Tongue (tissue), 2 donors: ENCODE results near the gene OR5B3. TPM values are rescaled to one million over a fixed set of nuclear protein-coding genes. Genes with fewer than 3 reads are reported as not detected.
"Not testable (repeated sequence)": the region's sequence is repeated elsewhere in the genome, so short reads cannot be mapped to it uniquely, and the experiment has no call there.

Experiments
- DNase-seq: peaks from one replicate; pipeline ENCODE4 v3.0.0-alpha.2; 2015
- total RNA-seq: library from RNA; depleted of rRNA; stranded (reverse); fragments of >200 nt; gene quantifications from one replicate; pipeline ENCODE4 v1.2.3, GENCODE V29; 2014

Gene OR5B3
- not detected for total RNA-seq

- DNase-seq = no peak
Observed at GRCh38 chr11:58406774-58407173, at the start of gene OR5B3. Gene OR5B3, minus strand, starts transcription at chr11:58406874. Its CDS starts 3,465 bp downstream, at chr11:58403409.

- DNase-seq = no peak
Observed at GRCh38 chr11:58451585-58451984, 44.9 kb upstream of the OR5B3 start.

GRCh38 chr11:58446294-58446693 is 39.6 kb upstream of the OR5B3 start:
- no peak for DNase-seq

GRCh38 chr11:58444300-58444699 is 37.6 kb upstream of the OR5B3 start:
- no peak for DNase-seq

- no peak for DNase-seq
Observed at GRCh38 chr11:58442136-58442535, 35.5 kb upstream of the OR5B3 start, which contains the start of gene OR5B12. Gene OR5B12, minus strand, starts transcription at chr11:58442236. Its CDS starts 2,085 bp downstream, at chr11:58440151.

GRCh38 chr11:58438486-58438885 is 31.8 kb upstream of the OR5B3 start:
- DNase-seq = no peak

- no peak for DNase-seq
Observed at GRCh38 chr11:58434217-58434616, 27.5 kb upstream of the OR5B3 start.

- DNase-seq = no peak
Observed at GRCh38 chr11:58433638-58434203, 27.0 kb upstream of the OR5B3 start.

- no peak for DNase-seq
Observed at GRCh38 chr11:58429273-58429672, 22.6 kb upstream of the OR5B3 start.

- DNase-seq = no peak
Observed at GRCh38 chr11:58428021-58428420, 21.3 kb upstream of the OR5B3 start, which contains the start of gene OR5B2. Gene OR5B2, minus strand, starts transcription at chr11:58428121. Its CDS starts 4,860 bp downstream, at chr11:58423261.

GRCh38 chr11:58399622-58400021 is 7.1 kb downstream of the OR5B3 start:
- not testable (repeated sequence) for DNase-seq

GRCh38 chr11:58395581-58395980 is 11.1 kb downstream of the OR5B3 start:
- no peak for DNase-seq

GRCh38 chr11:58394195-58394594 is 12.5 kb downstream of the OR5B3 start:
- DNase-seq = no peak

- DNase-seq = no peak
Observed at GRCh38 chr11:58392746-58393145, 13.9 kb downstream of the OR5B3 start.

- DNase-seq = no peak
Observed at GRCh38 chr11:58391879-58392278, 14.8 kb downstream of the OR5B3 start.

- DNase-seq = no peak
Observed at GRCh38 chr11:58390551-58391063, 16.1 kb downstream of the OR5B3 start.

- DNase-seq = no peak
Observed at GRCh38 chr11:58358969-58359368, 47.7 kb downstream of the OR5B3 start, which contains the start of gene OR5B17. Gene OR5B17, minus strand, starts transcription at chr11:58359069. Its CDS starts 0 bp downstream, at chr11:58359069.

- no peak for DNase-seq
Observed at GRCh38 chr11:58354727-58355126, 51.9 kb downstream of the OR5B3 start.

Other genes with a start within 250 kb of the OR5B3 start
- gene OR9Q2, start 217.8 kb downstream of the OR5B3 start, total RNA-seq = not detected
- not detected for gene OR1S2, start 202.7 kb downstream of the OR5B3 start, total RNA-seq
- not detected for gene OR1S1, start 194.2 kb downstream of the OR5B3 start, total RNA-seq
- not detected for gene OR10Q1, start 178.0 kb downstream of the OR5B3 start, total RNA-seq
- gene OR10W1, start 138.6 kb downstream of the OR5B3 start, total RNA-seq = 0.51 TPM
- not detected for gene OR5B17, start 47.8 kb downstream of the OR5B3 start, total RNA-seq
- not detected for gene OR5B2, start 21.2 kb upstream of the OR5B3 start, total RNA-seq
- gene OR5B12, start 35.4 kb upstream of the OR5B3 start, total RNA-seq = not detected
- not detected for gene OR5B21, start 101.2 kb upstream of the OR5B3 start, total RNA-seq
- gene LPXN, start 169.0 kb upstream of the OR5B3 start, total RNA-seq = 3.9 TPM
- 53.2 TPM for gene ZFP91, start 172.2 kb upstream of the OR5B3 start, total RNA-seq
- gene CNTF, start 215.8 kb upstream of the OR5B3 start, total RNA-seq = 1.1 TPM